NAMALWA (cell line): ENCODE data around the gene CMTM8.

Experiments
- DNase-seq: peaks from one replicate; pipeline ENCODE4 v3.0.0-alpha.2; 2015; ENCODE audit warnings: low spot score

CMTM8 gene

DNA sequence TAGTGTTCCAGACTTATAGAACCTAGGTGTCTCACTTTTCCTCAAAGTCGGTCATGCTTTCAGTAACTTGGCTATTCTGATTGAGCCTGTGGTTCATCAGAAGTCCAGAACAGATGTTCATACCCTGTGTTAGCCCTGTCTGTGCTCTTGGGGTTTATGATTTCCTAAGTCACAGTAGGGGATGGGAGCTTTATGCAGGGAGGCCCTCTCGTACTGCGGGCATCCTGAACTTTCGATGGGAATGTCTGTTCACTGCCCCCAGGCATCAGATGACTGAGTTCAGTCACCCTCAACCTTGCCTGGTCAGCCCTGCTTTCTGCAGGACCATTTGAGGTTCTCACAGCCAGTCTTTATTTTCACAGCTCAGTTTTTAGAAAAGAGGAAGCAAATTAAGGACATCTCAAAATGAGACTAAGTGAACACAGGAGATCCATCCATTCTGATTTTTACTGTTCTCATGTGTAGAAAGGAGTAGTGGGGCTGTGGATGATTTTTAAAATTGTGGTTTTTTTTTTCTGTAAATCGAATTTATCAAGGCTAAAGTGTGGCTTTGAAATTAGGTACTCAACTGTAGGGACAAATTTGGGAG is 71.3 kb downstream of the CMTM8 start:
- DNase-seq, result no peak

DNA sequence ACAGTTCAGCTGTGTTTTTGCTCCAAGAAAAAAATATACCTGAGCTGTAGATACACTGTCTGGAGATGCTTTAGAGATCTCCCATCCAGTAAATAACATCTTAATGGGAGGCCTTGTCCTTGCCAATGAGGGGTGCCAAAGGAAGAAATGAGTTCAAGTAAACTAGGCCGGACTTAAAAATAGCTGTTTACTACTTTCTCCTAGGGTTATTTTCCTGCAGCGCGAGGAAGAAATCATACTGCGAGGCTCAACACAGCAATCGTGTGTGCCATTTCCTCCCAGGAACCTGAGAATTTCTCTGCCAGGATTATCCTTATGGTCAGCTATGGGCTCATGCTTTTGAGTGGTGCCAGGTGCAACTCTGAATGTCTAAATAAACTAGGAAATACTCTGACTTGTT is 71.9 kb downstream of the CMTM8 start:
- no peak for DNase-seq

DNA sequence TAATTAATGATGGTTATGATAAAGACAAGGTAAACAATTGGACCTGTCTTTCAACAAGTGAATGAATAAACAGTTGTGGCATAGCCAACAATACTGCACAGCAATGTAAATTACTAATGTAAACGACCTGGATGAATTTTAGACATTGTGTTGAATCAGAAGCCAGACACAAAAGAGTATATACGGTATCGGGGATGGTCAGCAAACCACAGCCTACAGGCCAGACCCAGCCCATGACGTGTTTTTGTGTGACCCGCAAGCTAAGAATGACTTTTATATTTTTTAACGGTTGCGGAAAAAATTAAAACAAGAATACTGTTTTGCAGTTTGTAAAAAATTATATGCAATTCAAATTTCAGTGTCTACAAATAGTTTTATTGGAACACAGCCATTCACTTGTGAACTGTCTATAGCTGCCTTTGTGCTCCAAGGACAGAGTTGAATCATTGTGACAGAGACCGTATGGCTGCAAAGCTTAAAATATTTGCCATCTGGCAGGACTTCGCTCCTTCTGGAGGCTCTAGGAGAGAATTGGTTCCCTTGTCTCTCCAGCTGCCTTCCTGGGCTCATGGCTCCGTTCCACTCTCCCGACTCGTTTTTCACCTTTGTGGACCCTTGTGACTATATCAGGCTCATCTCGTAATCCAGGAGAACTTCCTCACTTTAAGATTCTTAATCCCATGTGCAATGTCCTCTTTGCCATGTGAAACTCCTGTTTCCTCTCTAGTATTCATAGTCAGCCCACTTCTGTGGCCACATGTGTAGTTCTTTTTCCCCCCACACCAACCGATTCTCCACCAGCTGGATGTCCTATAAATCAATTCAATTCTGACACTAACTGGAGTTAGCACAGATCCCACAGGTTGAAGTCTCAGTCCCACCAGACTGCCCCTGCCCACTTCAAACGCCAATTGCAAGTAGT is 72.7 kb downstream of the CMTM8 start:
- DNase-seq, result no peak

DNA sequence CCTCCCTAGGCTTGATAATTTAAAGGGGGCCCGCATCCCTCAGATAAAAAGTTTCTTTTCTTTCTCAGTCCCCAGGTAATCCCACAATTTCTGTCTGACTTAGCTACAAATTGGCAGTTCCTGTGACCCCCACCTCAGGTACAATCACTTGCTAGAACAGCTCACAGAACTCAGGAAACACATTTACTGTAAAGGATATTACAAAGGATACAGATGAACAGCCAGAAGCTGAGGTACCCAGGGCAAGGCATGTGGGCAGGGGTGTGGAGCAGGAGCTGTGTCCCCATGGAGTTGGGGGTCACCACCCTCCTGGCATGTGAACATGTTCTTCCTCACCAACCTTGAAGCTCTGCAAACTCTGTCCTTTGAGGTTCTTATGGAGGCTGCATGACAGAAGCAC is 73.8 kb downstream of the CMTM8 start:
- no peak for DNase-seq

DNA sequence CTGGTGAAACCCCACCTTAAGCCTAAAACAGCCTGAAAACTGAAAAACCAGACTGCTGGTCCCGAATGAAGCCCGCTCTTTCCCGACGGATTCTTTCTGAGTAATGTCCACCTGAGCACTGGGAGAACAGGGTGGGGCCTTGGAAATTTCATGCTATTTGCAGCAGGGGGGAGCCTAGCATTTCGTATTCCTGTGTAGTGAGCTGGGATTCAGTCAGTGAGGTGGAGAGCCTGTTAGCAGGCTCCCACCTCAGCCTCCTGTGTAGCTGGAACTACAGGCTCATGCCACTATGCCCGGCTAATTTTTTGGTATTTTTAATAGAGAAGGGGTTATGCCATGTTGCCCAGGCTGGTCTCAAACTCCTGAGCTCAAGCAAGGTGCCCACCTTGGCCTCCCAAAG is 74.7 kb downstream of the CMTM8 start:
- no peak for DNase-seq

DNA sequence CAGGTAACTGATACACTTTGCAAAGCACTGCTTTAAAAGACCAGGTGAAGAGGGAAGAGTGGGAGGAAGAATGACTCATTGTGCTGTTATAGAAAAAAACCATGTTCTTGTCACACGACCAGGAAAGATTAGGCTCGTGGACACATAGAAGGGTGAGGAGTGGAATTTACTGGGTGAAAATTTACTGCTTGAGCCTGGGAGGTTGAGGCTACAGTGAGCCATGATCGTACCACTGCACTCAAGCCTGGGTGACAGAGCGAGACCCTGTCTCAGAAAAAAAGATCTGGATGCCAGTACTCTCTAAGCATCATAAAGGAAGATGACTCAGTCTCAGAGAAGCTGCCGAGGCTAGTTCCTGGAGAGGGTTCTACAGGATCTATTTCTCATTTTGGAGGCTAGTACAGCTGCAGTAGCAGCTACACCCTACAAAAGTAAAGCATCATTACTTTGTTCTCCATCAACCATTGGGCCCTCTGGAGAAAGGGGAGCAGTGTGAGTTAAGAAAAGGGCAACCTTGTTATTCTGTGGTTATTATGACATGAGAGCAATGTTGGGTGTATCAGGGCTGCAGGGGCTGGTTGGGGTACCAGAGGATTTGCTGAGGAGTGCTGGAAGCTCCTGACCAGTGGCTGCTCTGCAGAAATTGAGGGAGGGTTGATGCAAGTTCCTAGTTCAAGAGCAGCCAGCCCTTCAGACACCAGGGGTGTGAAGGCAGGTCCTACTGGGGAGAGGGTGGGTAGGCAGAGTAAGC is 75.4 kb downstream of the CMTM8 start:
- no peak for DNase-seq

DNA sequence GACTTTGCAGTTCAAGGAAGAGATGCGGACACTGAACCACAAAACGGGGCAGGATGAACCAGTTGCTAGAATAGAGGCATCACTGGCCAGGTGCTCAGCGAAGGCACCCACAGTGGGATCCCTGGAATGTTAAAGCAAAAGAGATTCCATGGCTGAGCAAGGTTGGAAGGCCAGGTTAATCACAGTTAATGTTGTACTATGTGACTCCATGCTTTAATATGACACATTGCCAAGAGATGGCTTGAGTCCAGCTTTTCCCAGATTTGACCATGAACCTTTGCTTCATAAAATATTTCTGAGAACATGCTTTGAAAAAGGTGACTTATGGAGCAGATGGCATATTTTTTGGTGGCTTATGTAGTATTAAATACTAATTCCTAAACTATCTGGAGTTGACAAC is 77.0 kb downstream of the CMTM8 start:
- no peak for DNase-seq

DNA sequence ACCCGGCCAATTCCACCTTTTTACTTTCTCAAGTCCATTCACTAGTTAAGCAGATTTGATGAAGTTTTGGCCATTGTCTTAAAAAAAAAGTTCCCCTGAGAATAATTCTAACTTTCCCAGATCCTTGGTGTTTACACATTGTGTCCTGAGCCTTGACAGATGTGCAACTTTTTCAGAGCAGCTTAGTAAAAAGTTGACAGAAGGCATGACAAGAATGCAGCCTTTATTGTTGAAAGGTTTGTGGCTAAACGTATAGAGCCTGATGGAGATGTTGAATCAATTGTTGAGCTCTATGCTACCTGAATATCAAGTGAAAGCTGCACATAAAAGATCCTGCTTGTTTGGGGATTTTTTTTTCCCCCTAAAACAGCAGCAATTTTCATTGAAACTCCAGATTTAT is 77.8 kb downstream of the CMTM8 start:
- no peak for DNase-seq

DNA sequence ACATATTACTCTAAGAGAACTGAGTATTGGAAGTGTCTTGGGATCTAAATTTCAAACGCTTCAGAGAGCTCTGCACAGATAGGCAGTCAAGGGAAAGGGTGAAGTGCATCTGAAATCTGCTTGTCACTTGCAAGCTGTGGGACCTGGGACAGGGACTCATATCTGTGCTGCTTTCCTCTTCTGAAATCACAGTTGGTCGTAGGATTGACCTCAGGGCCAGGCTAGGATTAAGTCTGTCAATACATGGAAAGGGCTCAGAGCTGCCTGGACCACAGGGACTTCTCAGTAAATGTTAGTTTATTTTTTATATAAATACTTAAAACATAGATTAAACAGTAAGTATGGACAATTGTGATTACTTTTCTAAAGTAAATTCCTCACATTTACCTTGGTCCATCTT is 78.5 kb downstream of the CMTM8 start:
- DNase-seq, result no peak

DNA sequence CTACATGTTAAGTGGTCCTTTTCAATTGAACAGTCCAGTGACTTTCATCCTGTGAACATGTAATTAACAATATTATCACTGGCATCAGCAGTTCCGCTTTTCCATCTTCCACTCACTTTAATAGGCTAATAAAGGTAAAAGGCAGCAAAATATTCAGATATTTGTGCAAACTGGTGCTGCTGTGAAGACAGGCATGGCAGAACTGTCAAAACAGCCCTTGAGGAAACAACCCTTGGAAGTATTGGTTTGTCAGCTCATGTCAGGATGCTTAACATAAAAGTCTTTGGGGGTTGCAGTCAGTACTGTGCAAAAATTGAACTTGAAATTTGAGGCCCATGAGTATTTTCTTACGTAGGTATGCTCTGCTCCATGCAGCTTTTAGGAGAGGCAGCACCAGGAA is 81.1 kb downstream of the CMTM8 start:
- DNase-seq, result no peak

DNA sequence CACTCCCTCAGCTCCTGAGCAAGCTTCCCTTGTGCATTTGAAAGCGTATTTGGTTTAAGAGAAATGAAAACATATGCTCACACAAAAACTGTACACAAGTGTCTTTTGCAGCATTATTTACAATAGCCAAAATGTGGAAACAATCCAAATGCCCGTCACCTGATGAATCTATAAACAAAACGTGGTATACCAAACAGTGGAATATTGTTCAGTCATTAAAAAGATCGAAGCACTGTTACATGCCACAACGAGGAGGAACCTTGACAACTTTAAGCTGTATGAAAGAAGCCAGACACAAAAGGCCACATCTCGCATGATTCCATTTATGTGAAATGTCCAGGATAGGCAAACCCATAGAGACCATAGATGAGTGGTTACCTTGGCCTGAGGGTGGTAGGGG is 81.6 kb downstream of the CMTM8 start:
- DNase-seq, result no peak

DNA sequence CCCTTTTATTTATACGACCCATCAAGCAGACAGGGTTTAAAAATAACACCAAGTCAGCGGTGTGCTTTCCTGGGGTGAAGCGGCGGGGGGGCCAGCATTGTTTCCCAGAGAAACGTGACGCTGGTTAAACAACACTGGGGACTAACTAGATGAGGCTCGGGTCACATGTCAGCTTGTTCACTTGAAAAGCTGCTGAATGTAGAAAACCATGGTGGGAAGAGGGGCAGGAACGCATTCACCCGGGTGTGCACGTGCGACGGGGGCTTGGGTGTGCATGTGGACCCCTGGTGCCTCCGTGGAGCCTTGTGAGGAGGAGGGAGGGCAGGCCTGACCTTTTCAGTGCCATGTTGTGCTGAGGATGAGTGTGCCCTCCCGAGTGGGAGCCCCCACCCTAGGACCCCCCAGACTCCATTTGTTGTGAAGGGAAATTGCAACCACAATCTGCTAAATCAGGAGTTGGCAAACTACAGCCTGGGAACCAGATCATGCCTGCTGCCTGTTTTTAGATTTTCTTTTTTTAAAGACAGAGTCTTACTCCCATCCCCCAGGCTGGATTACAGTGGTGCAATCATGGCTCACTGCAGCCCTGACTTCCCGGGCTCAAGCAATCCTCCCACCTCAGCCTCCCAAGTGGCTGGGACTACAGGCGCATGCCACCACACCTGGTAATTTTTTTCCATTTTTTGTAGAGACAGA is 82.8 kb downstream of the CMTM8 start:
- no peak for DNase-seq

DNA sequence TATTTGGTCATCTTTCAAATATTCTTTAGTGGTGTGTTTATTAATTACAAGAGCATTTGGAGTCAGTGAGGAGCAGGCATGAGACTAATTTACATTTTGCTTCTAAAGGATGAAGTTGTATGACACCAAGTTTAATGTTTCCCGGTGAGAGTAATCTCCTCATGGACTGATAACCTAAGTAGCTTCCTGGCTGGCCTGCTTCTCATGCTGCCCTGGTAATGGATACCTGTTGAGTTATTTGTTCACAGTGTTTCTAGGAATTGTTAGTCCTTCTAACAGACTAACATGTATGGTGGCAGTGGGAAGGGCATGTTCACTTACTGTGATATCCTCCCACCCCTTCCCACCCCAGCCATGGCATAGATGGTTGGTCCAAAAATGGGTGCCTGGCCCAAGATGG is 83.8 kb downstream of the CMTM8 start:
- DNase-seq, result no peak

DNA sequence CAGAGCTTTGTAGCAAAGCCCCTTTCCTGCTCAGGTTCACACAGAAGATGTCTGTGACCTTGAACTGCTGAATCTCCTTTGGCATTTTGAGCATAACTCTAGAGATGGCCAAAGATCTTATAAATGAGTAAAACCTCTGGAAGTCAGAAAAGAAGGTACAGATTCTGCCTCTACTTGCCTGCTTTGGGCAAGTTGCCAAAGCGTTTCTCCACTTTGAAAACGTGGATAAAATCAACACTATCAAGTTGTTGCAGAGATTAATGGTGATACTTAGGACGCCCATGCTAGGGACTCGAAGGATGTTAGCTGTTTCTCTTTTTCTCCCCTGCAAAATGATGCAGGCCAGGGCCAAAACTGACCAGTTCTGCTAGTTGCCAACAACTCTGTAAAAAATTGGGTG is 85.1 kb downstream of the CMTM8 start:
- DNase-seq, result no peak

DNA sequence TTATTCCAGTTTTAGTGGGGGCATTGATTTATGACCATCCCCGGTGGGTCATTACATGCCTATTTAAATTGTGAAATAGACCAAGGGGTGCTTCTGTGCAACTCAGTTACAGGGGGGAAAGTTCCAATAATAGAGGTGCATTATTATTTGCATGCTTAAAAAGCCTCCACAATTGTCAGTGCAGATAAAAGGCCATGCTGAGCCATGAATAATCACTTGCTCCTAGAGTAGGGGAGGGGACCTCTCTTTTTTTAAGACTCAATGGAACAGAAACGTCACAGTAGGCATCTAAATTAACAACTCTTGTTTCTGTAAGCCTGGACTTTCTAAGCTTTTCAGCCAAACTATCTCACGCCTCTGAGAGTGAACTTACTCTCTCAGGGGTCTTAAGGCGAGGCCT is 86.7 kb downstream of the CMTM8 start:
- DNase-seq, result no peak

DNA sequence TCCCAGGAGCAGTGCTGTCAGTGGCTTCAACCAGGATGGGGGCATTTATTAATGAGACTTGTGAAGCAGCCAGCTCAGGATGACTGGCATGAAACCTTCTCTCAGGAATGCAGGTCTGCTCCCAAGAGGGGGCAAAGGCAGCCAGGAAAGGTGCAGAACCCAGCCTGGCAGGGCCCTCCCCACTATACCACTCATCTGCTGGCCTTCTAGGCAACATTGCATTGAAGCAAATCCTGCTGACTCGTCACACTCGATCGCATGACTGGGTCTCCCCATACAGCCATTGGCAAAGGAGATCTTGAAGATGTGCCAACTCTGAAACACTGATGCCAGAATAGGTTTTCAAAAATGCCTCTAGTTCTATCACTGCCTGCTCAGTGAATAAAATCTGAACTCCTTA is 87.4 kb downstream of the CMTM8 start:
- no peak for DNase-seq

DNA sequence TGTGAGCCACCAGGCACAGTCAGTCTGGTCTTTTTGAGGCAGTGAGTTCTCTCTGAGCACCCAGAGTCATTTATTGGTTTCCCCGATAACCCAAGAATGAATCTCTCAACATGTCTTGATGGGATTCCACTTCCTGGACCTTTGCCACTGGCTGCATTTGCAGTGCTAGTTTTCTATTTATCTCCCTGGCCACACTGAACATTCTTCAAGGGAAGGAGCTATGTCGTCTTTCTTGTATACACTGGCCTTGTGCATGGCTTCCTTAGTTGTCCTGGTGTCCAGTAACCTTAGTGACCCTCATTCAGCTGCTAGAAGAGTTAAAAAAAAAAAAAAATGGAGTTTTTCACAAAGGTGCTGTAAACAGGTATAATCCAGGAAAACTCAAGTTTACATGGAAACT is 88.3 kb downstream of the CMTM8 start:
- DNase-seq, result no peak

DNA sequence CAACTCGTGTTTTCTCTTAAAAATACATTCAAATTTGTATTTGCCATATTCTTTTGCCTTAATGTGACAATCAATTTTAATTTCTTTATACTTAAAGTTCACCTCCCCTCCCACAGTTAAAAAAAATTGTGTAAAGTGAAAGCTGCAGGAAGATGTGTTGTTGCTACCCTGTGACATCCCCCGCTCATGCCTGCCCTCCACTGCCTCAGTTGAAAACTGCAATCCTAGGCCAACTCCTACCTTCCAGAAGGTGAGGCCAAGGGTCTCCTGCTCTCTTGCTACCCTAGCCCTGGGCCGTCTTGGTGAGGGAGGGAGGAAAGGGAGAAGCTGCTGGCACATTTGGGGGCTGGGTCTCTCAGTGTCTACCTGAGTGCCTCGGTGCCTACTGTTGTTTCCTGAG is 96.2 kb downstream of the CMTM8 start:
- peak; percentile 41 for DNase-seq

DNA sequence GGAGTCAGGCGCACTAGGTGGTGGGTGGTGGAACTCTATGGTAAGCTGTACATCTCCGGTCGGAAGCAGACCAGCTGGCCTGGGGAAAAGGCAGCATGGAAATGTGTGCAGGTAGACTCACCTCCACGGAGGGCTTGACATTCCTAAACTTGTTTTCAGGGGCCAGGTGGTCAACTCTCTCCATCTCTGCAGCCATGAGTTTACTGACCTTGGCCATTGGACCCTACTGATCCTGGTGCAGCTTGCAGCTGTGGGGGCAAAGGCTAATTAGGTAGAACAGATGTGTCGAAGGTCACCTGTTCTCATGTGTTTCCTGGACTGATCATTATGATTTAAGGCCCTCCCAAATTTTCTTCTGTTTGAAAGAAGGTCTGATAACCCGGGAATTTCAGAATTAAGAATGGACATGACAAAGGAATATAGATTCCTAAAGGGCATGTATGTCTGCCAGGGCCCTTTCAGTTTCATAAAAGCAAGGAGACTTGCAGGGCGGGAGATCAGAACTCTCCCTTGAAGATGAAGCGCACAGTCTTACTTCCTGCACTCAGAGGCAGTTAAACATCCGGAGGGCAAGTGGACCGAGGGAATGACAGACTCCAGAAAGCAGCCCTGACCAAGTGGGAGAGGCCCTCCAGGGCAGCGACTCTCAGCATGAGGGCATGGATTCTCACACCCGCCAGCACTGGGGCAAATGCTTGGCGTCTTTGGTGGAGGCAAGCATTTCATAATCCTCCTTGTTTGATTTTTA is 97.1 kb downstream of the CMTM8 start:
- DNase-seq, result no peak

DNA sequence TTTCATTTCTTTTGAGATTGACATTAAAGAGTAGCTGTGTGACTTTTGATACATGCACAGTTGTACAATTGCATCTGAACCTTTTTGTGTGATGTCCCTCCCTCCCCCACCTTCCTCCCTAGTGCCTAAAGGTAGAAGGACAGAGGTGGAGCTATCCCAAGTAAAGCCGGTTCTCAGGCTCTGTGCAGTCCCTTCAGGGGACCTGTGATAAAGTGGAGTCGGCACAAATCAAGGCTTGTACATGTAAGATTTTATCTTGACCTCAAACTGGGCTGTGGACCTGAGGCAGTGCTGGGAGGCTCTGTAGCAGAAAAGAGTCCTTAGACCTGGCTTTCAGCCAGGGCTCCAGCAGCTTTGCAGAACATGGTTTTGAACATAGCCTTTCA is 97.6 kb downstream of the CMTM8 start:
- no peak for DNase-seq

DNA sequence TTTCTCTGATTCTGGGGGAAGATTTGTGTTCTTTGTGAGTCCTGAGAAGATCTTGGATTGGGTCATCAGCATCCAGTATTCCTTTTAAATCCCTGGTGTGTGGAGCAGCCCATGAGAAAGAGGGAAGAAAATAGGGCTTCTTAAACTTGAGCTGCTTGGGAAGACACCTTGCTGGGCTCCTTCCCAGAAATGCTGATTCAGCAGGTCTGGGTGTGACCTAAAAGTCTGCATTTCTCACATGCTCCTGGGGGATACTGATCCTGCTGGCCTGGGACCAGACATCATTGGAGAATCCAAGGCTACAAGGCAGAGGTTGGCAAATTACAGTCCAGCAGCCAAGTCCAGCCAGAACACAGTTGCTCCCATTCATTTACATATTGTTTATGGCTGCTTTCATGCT is 99.0 kb downstream of the CMTM8 start:
- DNase-seq, result no peak

DNA sequence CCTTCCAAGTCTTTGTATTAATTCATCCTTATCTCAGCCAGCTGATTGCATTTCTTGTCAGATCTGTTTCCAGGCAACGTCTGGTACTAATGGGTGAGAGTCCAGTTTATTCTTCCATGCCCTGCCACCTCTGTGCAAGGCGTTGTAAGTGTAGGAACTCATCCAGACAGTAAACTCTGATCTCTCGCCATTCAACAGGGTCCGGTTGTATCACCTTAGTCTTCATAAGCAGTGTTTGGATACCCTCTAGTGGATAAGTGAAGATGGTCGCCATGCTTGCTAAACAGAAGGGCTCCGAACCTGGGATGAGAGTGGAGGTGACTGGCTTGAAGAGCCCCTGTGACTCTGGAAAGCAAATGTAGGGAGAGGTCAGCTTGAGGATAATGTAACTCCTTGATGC is 101.6 kb downstream of the CMTM8 start:
- peak; percentile 65 for DNase-seq
